NCI-H1930 (cell line): Measurements from ENCODE around the gene NECTIN1.
A peak's percentile ranks its signal among the peaks of the same experiment; 100 is the strongest.

Source experiments
- DNase-seq, 2 experiments: peaks; one replicate each; lab custom pipeline; 2025; lab: John Stamatoyannopoulos, UW

NECTIN1 gene

GRCh38 chr11:119671561-119672015, 57.4 kb downstream of the NECTIN1 start:
- no peak for DNase-seq

GRCh38 chr11:119671051-119671450, 57.9 kb downstream of the NECTIN1 start:
- no peak for DNase-seq

GRCh38 chr11:119669487-119669886, 59.5 kb downstream of the NECTIN1 start:
- DNase-seq = no peak

- DNase-seq = no peak
Observed at GRCh38 chr11:119668676-119669075, 60.3 kb downstream of the NECTIN1 start.

GRCh38 chr11:119666463-119667131, 62.4 kb downstream of the NECTIN1 start:
- peak; percentile 16 to 36 for DNase-seq

- DNase-seq = no peak
Observed at GRCh38 chr11:119666061-119666460, 62.9 kb downstream of the NECTIN1 start.

- DNase-seq = no peak
Observed at GRCh38 chr11:119664701-119665420, 64.1 kb downstream of the NECTIN1 start.

- no peak for DNase-seq
Observed at GRCh38 chr11:119664063-119664572, 64.9 kb downstream of the NECTIN1 start.

- DNase-seq = no peak
Observed at GRCh38 chr11:119663279-119663678, 65.7 kb downstream of the NECTIN1 start.

GRCh38 chr11:119661226-119661625, 67.8 kb downstream of the NECTIN1 start:
- DNase-seq = no peak

GRCh38 chr11:119659971-119660723, 68.9 kb downstream of the NECTIN1 start:
- no peak for DNase-seq

- DNase-seq = no peak
Observed at GRCh38 chr11:119652907-119653659, 75.9 kb downstream of the NECTIN1 start.

GRCh38 chr11:119651802-119652584, 77.0 kb downstream of the NECTIN1 start:
- no peak for DNase-seq

GRCh38 chr11:119650251-119650650, 78.7 kb downstream of the NECTIN1 start:
- no peak for DNase-seq

GRCh38 chr11:119647254-119647653, 81.7 kb downstream of the NECTIN1 start:
- DNase-seq = no peak

- no peak for DNase-seq
Observed at GRCh38 chr11:119645018-119645417, 84.0 kb downstream of the NECTIN1 start.

GRCh38 chr11:119644502-119644901, 84.5 kb downstream of the NECTIN1 start:
- DNase-seq = no peak

- DNase-seq = no peak
Observed at GRCh38 chr11:119643876-119644225, 85.1 kb downstream of the NECTIN1 start.

- no peak for DNase-seq
Observed at GRCh38 chr11:119643212-119643875, 85.7 kb downstream of the NECTIN1 start.

- no peak for DNase-seq
Observed at GRCh38 chr11:119641983-119642745, 86.8 kb downstream of the NECTIN1 start.
